Naive thymus-derived CD4-positive, alpha-beta T cell (primary cell): ENCODE results near the gene SLC22A17. TPM values are rescaled to one million over a fixed set of nuclear protein-coding genes. Genes with fewer than 3 reads are reported as not detected.
A peak's percentile ranks its signal among the peaks of the same experiment; 100 is the strongest.

Source experiments
- ATAC-seq: fragments of 150-1000 bp; cut with Tn5 transposase; 2 replicates; pipeline ENCODE4 v1.10.0; 2021; ENCODE audit warnings: mild to moderate bottlenecking, moderate library complexity
- CTCF ChIA-PET: fragments of 350-600 bp; sonication (Branson Sonifier 250); formaldehyde crosslinking; loops from one replicate; lab custom pipeline; 2021; ENCODE audit warnings: antibody characterized with exemption; lab: Charles Lee
- POLR2A ChIA-PET: fragments of 350-600 bp; sonication (Branson Sonifier 250); formaldehyde crosslinking; loops from one replicate; lab custom pipeline; 2021; ENCODE audit warnings: antibody characterized with exemption, inconsistent platforms; lab: Charles Lee
- DNase-seq, 9 donors: peaks; one replicate each; pipeline versions ENCODE4 v3.0.0 to v3.0.0-alpha.2; 2020 to 2022; ENCODE audit warnings: mixed read lengths in 1 of 9
- H3K27ac ChIP-seq: one replicate; pipeline ENCODE4 v1.7.0; 2013; ENCODE audit warnings: mild to moderate bottlenecking, low read depth, low read length, moderate library complexity
- H3K27me3 ChIP-seq, 2 donors: one replicate each; pipeline ENCODE4 v1.7.0; 2013; ENCODE audit warnings: low read length in 2 of 2, mild to moderate bottlenecking in 2 of 2, moderate library complexity in 2 of 2; ENCODE audit not compliant: control insufficient read depth in 2 of 2, insufficient read depth in 2 of 2
- H3K36me3 ChIP-seq, 3 experiments: 1 replicate in 2 of 3; 2 replicates in 1 of 3; pipeline ENCODE4 v1.7.0; 2013; ENCODE audit warnings: low read length in 3 of 3, mild to moderate bottlenecking in 3 of 3, moderate library complexity in 1 of 3; ENCODE audit not compliant: insufficient read depth in 3 of 3, control insufficient read depth in 2 of 3
- H3K4me1 ChIP-seq, 2 donors: one replicate each; pipeline ENCODE4 v1.7.0; 2013; ENCODE audit warnings: low read length in 2 of 2, mild to moderate bottlenecking in 2 of 2, moderate library complexity in 1 of 2; ENCODE audit not compliant: control insufficient read depth in 2 of 2, insufficient read depth in 2 of 2
- H3K4me3 ChIP-seq: 2 replicates; pipeline ENCODE4 v1.7.0; 2013; ENCODE audit warnings: mild to moderate bottlenecking, low read length
- H3K9me3 ChIP-seq, 3 experiments: 1 replicate in 2 of 3; 2 replicates in 1 of 3; pipeline ENCODE4 v1.7.0; 2013; ENCODE audit warnings: low read length in 3 of 3; ENCODE audit not compliant: control insufficient read depth in 2 of 3
- H3K27ac Mint-ChIP-seq, 9 donors: one replicate each; pipeline ENCODE4 v1.8.0; 2020 to 2022; ENCODE audit warnings: mixed read lengths in 9 of 9, mild to moderate bottlenecking in 8 of 9, moderate library complexity in 5 of 9, inconsistent platforms in 2 of 9
- H3K27me3 Mint-ChIP-seq, 5 donors: one replicate each; pipeline ENCODE4 v1.8.0; 2021 to 2022; ENCODE audit warnings: mixed read lengths in 5 of 5, mild to moderate bottlenecking in 1 of 5
- H3K36me3 Mint-ChIP-seq, 5 donors: one replicate each; pipeline ENCODE4 v1.8.0; 2020 to 2022; ENCODE audit warnings: mixed read lengths in 5 of 5, mild to moderate bottlenecking in 3 of 5, inconsistent platforms in 1 of 5
- H3K4me1 Mint-ChIP-seq, 7 donors: one replicate each; pipeline ENCODE4 v1.8.0; 2020 to 2022; ENCODE audit warnings: mixed read lengths in 7 of 7, mild to moderate bottlenecking in 3 of 7, inconsistent platforms in 1 of 7
- H3K4me3 Mint-ChIP-seq, 10 donors: one replicate each; pipeline ENCODE4 v1.8.0; 2020 to 2022; ENCODE audit warnings: mild to moderate bottlenecking in 10 of 10, mixed read lengths in 10 of 10, moderate library complexity in 6 of 10, inconsistent platforms in 2 of 10
- H3K9me3 Mint-ChIP-seq, 11 donors: one replicate each; pipeline ENCODE4 v1.8.0; 2020 to 2022; ENCODE audit warnings: mixed read lengths in 11 of 11, mild to moderate bottlenecking in 4 of 11, inconsistent platforms in 1 of 11, moderate library complexity in 1 of 11
- intact Hi-C, 2 donors: fragments of 100-400 bp; cut with micrococcal nuclease; formaldehyde crosslinking; loops; one replicate each; pipeline ENCODE4 v1.15.1; 2023
- polyA plus RNA-seq, 2 donors: library from polyadenylated mRNA; unstranded; fragments of 300-500 nt; fragmentation: Illumina TruSeq; gene quantifications; one replicate each; pipeline ENCODE4 v1.2.3, GENCODE V29; 2021
- total RNA-seq, 6 experiments: library from RNA in 5 of 6; stranded (reverse) in 5 of 6; gene quantifications; 1 replicate in 5 of 6; 2 replicates in 1 of 6; pipeline ENCODE4 v1.2.3 and lab custom pipeline; 2021 to 2026

The SLC22A17 gene
- total and polyA plus RNA-seq, 7 experiments from 2014 or later: 1.9 to 30.0 (median 10.8) TPM

DNA sequence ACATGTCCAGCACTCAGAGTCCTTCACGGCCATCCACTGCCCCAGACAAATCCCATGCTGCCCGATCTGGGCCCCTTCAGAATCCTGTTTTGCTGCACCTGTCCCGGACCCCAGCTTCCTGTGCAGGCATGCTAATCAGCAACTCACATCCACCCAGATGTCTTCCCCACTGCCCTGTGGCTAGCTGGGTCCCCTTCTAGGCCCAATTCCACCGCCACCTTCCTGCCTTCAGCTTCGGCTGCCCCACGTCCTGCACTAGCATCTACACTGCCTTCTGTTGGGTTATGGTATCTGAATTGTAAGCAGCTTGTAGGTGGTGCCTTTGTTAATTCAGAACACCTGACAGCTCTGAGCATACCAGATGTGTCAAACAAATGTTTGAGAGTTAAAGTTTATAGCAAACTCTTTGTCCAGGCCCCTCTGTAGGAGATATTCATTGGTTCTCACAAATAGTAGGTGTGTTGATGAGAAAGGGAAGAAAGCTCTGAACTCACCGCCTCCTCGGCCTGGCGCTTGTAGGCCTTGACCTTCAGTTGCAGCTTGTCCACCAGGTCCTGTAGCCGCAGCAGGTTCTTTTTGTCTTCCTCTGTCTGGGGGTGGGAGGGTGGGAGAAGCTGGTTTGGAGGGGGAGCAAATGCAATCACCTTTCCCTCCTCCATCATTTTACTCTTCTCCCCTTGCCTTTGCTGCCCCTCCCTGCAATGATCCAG lies 30.2 kb upstream of the SLC22A17 start:
- Histone ChIP-seq H3K9me3 (no peaks in the 10 kb centered on the region), H3K4me3 (no peak overlapping the region), H3K36me3 (no peaks in the 10 kb centered on the region), H3K27me3 (no peaks in the 10 kb centered on the region), H3K4me1 (no peaks in the 10 kb centered on the region), H3K27ac (no peak overlapping the region)
- intact Hi-C loops: no loop called here
- Mint-ChIP-seq H3K36me3 (no peaks in the 10 kb centered on the region), H3K9me3 (peaks cover 0 to 3% (median 0%) of the 10 kb centered on the region in 11 donors), H3K27me3 (peaks cover 0 to 16% (median 0%) of the 10 kb centered on the region in 5 donors), H3K4me3 (no peak overlapping the region), H3K4me1 (peaks cover 0 to 3% (median 0%) of the 10 kb centered on the region in 7 donors), H3K27ac (no peak overlapping the region)
- DNase-seq: no peak
- no peak for ATAC-seq
- CTCF ChIA-PET: interaction anchor here (0.9 to 1.2 kb wide), 2 partner anchors 10 to 119 kb away, joined by 3 to 4 read pairs; no protein-coding TSS in a partner anchor
- POLR2A ChIA-PET: interaction anchor here (0.6 kb wide), 1 partner anchor 118 kb away, joined by 3 read pairs; no protein-coding TSS in a partner anchor

DNA sequence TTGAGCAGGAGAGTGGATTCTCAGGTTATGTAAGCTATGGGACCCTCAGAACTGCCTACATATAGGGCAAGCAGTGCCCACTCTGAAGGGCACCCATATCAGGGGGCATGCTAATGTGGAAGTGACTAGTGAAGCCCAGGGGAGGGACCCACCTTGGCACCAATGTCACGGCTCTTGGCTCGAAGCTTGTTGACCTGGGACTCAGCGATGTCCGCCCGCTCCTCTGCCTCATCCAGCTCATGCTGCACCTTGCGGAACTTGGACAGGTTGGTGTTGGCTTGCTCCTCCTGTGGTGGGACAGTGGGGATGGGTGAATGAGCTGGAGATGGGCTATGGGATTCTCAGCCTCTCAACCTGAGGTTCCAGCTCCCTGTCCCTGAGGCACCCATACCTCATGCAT lies 29.6 kb upstream of the SLC22A17 start:
- Mint-ChIP-seq H3K27me3 (peaks cover 0 to 16% (median 0%) of the 10 kb centered on the region in 5 donors), H3K36me3 (no peaks in the 10 kb centered on the region), H3K4me3 (no peak overlapping the region), H3K4me1 (peaks cover 0 to 3% (median 0%) of the 10 kb centered on the region in 7 donors), H3K9me3 (peaks cover 0 to 3% (median 0%) of the 10 kb centered on the region in 11 donors), H3K27ac (no peak overlapping the region)
- no peaks in the 10 kb centered on the region for H3K27me3 ChIP-seq
- ChIA-PET CTCF (interaction anchor here (0.9 to 1.2 kb wide), 2 partner anchors 11 to 118 kb away, joined by 3 to 4 read pairs; no protein-coding TSS in a partner anchor), POLR2A (no interaction called here)
- DNase-seq (no peak), ATAC-seq (no peak)
- no peak overlapping the region for H3K27ac ChIP-seq
- intact Hi-C loops: no loop called here
- H3K9me3 ChIP-seq: no peaks in the 10 kb centered on the region
- H3K4me3 ChIP-seq: no peak overlapping the region
- no peaks in the 10 kb centered on the region for H3K36me3 ChIP-seq
- H3K4me1 ChIP-seq: no peaks in the 10 kb centered on the region

DNA sequence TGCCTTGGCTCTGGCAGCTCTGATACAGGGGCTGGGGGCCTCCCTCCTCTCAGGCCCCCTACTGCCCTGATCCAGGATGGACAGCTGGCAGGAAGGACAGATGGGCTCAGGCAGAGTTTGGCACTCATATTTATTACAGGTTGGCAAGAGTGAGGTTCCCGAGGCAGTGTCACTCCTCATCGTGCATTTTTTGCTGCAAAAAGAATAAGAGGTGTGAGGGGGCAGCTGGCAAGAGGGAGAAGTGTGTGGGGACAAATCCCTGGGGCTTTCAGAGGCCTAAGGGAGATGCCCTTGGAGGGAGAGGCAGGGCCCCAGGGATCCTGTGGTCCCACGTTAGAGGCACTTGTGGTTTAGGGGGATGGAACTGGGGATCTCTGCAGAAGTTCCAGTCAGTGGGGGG lies 29.2 kb upstream of the SLC22A17 start:
- no peak overlapping the region for H3K4me3 ChIP-seq
- no peak for ATAC-seq
- no peaks in the 10 kb centered on the region for H3K4me1 ChIP-seq
- H3K36me3 Mint-ChIP-seq: no peaks in the 10 kb centered on the region
- H3K4me3 Mint-ChIP-seq: no peak overlapping the region
- H3K9me3 ChIP-seq: no peaks in the 10 kb centered on the region
- H3K27me3 ChIP-seq: no peaks in the 10 kb centered on the region
- no peak overlapping the region for H3K27ac Mint-ChIP-seq
- intact Hi-C loops: loop anchor here in 1 of 2 donors (2.0 kb wide), 2 partner anchors 61 to 313 kb away; partner anchors contain the start of gene PABPN1
- H3K9me3 Mint-ChIP-seq: peaks cover 0 to 3% (median 0%) of the 10 kb centered on the region in 11 donors
- H3K27ac ChIP-seq: no peak overlapping the region
- DNase-seq: no peak
- H3K4me1 Mint-ChIP-seq: peaks cover 0 to 3% (median 0%) of the 10 kb centered on the region in 7 donors
- peaks cover 0 to 16% (median 0%) of the 10 kb centered on the region in 5 donors for H3K27me3 Mint-ChIP-seq
- POLR2A ChIA-PET: no interaction called here
- CTCF ChIA-PET: interaction anchor here (0.9 to 3.2 kb wide), 3 partner anchors 11 to 118 kb away, joined by 3 to 30 read pairs (median 4); no protein-coding TSS in a partner anchor
- H3K36me3 ChIP-seq: no peaks in the 10 kb centered on the region

DNA sequence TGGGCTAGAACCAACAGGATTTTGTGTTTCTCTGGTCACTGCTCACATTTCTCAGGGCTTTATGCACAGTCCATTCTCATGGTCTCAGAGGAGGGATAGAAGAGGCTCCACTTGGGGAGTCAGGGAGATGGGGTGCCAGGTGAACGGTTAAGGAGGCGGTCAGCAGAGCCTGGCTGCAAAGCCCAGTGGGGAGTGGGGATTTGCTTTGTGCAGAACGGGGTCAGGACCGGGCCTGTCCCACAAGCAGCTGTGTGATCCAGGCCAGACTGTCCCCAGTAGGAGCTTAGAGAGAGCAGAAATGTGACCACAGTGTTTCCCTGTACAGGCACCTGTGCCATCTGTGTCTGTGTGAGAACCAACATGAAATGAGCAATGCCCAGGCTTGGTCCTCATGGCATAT lies 28.3 kb upstream of the SLC22A17 start:
- Mint-ChIP-seq H3K4me3 (no peak overlapping the region), H3K27me3 (peaks cover 0 to 16% (median 0%) of the 10 kb centered on the region in 5 donors), H3K27ac (no peak overlapping the region), H3K9me3 (peaks cover 0 to 3% (median 0%) of the 10 kb centered on the region in 11 donors), H3K4me1 (peaks cover 0 to 3% (median 0%) of the 10 kb centered on the region in 7 donors), H3K36me3 (no peaks in the 10 kb centered on the region)
- H3K4me1 ChIP-seq: no peaks in the 10 kb centered on the region
- no peaks in the 10 kb centered on the region for H3K36me3 ChIP-seq
- no peaks in the 10 kb centered on the region for H3K27me3 ChIP-seq
- intact Hi-C loops: loop anchor here (1.0 to 2.0 kb wide), 8 partner anchors 53 to 312 kb away; partner anchors contain the start of gene PABPN1 (in 1 of the 2)
- H3K27ac ChIP-seq: no peak overlapping the region
- POLR2A ChIA-PET: no interaction called here
- ATAC-seq: no peak
- CTCF ChIA-PET: interaction anchor here (0.5 to 3.6 kb wide), 9 partner anchors 10 to 312 kb away, joined by 3 to 55 read pairs (median 9); partner anchors contain the start of gene CEBPE
- no peak overlapping the region for H3K4me3 ChIP-seq
- no peak for DNase-seq
- no peaks in the 10 kb centered on the region for H3K9me3 ChIP-seq

DNA sequence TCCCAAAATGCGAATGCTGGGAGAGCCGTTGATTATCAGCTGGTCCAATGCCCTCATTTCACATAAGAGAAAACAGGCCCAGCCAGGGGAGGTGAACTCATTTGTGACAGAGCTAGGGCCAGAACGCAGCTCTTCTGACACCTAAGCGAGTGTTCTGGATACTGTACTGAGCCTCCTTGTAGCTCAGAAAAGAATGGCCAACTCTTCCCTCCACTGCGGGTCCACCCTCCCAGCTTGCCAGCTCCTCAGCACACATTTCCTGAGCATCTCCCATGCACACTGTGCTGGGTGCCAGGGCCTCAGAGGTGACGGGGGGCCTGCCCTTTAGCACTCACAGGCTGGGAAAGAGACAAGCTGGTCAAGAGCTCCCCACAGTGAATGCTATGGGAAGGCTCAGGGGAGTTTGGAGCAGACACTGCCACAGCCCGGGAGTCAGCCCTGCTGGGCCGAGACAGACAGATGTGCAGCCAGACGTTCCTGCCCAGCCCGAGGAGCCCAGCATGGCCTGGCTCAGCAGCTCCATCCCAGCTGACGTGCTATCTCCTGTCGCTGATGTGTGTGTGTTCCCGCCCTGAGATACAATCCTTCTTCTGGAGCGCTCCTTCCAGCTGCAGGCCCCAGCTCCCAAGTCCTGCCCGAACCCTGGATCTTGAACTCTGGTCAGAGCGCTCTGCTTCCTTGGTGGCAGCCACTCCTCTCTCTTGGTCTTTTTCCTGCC lies 27.7 kb upstream of the SLC22A17 start:
- H3K4me3 Mint-ChIP-seq: no peak overlapping the region
- DNase-seq: no peak

More for the DNA sequence above, 27.7 kb upstream of the SLC22A17 start:
- Histone ChIP-seq H3K27ac (no peak overlapping the region), H3K4me1 (no peaks in the 10 kb centered on the region), H3K9me3 (no peaks in the 10 kb centered on the region), H3K4me3 (no peak overlapping the region), H3K27me3 (no peaks in the 10 kb centered on the region), H3K36me3 (no peaks in the 10 kb centered on the region)
- intact Hi-C loops: loop anchor here (1.0 to 2.0 kb wide), 8 partner anchors 52 to 312 kb away; partner anchors contain the start of gene PABPN1 (in 1 of the 2)
- Mint-ChIP-seq H3K9me3 (peaks cover 0 to 2% (median 0%) of the 10 kb centered on the region in 11 donors), H3K27me3 (peaks cover 0 to 16% (median 0%) of the 10 kb centered on the region in 5 donors), H3K36me3 (no peaks in the 10 kb centered on the region), H3K27ac (no peak overlapping the region), H3K4me1 (peaks cover 0 to 3% (median 0%) of the 10 kb centered on the region in 7 donors)
- ChIA-PET POLR2A (interaction anchor here (0.6 to 1.0 kb wide), 3 partner anchors 53 to 115 kb away, joined by 3 read pairs; no protein-coding TSS in a partner anchor), CTCF (interaction anchor here (0.5 to 3.6 kb wide), 21 partner anchors 10 to 408 kb away, joined by 3 to 55 read pairs (median 4); partner anchors contain the start of gene CEBPE)
- ATAC-seq: peak; percentile 5
